Embryonic facial prominence (tissue), 1 donor: Measurements from ENCODE around the gene TLX2.
"Not testable (repeated sequence)": the region's sequence is repeated elsewhere in the genome, so short reads cannot be mapped to it uniquely, and the experiment has no call there.

Experiments
- DNase-seq: peaks from one replicate; pipeline ENCODE4 v3.0.0-alpha.2; 2016; ENCODE audit errors: extremely low spot score

The TLX2 gene

GRCh38 chr2:74514368-74515270 is at the start of gene TLX2:
TSS of gene TLX2 (plus strand) at chr2:74514450. CDS start at chr2:74514807, 357 bp downstream.
- DNase-seq = no peak

GRCh38 chr2:74470742-74471141 is 43.5 kb upstream of the TLX2 start:
- DNase-seq = not testable (repeated sequence)

DNA sequence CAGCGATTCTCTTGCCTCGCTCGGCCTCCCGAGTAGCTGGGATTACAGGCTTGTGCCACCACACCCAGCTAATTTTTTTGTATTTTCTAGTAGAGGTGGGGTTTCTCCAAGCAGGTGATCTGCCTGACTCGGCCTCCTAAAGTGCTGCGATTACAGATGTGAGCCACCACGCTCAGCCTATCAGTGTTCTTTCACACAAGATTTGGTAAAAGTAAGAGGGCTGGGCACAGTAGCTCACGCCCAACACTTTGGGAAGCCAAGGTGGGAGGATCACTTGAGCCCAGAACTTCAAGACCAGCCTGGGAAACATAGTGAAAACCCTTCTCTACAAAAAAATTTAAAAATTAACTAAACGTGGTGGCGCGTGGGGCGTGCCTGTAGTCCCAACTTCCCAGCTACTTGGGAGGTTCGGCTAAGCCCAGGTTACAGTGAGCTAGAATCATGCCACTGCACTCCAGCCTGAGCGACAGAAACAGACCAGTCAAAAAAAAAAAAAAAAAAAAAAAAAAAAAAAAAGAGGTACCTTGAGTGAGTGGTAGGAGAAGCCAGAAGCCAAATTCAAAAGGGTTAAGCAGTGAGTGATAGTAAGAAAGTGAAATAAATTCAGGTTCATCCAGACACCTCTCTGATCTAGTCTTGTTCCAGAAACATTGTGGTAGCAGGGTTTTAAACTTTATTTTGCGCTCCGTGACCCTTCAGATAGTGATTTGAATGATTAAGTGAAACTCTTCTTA is 42.8 kb upstream of the TLX2 start:
- no peak for DNase-seq

DNA sequence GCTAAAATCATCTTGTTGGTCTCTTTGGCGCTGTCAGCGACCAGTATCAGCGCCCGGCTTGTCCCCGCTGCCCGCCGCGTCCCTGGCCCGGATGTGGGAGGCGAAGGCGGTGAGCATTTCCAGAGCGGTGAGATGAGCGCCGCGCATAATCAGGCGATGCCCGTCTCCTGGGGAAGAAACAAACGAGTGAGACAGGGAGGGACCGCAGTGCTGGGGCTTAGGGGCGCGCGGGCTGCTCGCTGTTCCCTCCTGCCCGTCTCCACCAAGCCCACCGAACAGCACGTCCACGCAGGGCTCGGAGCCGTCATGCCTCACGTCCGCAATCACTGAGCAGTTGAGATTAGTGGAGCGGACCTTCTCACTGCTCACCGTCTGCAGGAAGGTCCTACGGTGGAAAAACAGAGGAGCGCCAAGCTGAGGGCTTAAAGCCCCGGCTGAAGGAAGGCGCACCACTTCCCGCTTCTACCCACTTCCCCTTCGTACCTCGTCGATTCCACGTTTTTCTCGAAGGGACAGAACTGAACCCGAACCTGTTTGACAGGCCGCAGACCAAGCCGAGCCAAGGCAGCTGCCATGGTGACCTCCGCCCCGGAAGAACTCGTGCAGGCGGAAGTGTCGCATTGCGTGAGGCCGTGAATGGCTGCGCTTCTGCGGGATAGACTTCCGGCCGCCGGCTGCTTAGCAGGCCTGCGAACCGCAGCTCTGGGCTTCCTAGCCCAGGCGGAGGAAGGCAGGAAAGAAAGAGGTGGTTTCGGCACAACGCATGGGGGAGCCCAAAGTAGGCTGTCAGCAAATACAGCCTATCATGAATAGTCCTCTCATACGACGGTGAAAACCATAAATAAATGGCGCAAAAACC is 41.9 kb upstream of the TLX2 start, which contains the start of gene MRPL53:
TSS of gene MRPL53 (minus strand) at position 595 of the 859 bp plus-strand sequence. CDS start at position 575, 20 bp downstream.
- peak; percentile 84 for DNase-seq

DNA sequence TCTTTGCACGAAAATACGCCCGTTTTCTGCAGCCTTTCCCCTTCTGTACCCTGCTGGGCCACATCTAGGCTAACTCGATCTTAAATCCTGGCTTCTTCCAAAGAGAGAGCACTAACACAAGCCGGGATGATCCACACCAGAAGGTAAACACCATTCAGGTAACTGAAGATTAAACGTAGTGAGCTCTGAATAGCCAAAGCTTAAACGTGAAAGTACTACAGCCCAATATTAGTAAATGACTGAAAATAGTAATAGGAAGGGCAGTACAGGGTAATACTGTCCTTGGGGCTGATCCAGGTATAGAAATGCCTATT is 41.3 kb upstream of the TLX2 start:
- DNase-seq = no peak

DNA sequence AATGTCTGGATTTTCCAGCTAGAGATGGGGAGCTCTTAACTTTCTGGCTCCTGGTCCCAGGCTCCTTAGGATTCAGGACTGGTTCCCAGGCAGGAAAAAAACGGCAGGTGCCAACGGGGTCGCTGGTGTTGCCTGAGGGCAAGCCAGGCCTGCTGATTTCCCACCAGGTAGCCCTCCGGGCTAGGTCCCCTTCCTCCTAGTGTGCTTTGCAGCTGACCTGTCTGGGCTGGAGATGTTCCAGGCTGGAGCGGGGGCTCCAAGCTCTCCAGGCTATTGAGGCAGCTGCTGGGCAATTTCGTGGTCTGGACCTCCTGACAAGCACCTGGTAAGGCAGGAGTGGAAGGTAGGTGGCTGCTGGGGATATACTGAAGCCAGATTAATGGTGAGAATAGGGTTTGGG is 39.8 kb upstream of the TLX2 start:
- no peak for DNase-seq

DNA sequence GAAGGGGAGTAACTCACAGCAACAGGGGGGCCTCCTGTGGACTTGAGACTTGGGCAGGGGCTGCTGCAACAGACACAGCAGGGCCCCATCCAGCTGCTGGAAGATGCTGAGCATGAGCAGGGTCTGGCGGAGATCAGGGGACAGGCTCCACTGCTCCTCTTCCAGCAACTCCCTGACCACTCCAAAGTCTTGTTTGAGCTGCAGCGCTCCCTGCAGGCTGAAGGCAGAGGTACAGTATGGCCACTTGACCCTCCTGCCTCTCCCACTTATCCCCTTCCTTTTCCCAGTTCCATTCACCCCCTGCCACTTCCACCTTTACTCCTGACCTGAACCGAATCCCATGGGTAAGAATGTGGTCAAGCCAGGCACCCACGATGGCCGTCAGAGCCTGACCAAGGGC is 39.4 kb upstream of the TLX2 start:
- DNase-seq = no peak

DNA sequence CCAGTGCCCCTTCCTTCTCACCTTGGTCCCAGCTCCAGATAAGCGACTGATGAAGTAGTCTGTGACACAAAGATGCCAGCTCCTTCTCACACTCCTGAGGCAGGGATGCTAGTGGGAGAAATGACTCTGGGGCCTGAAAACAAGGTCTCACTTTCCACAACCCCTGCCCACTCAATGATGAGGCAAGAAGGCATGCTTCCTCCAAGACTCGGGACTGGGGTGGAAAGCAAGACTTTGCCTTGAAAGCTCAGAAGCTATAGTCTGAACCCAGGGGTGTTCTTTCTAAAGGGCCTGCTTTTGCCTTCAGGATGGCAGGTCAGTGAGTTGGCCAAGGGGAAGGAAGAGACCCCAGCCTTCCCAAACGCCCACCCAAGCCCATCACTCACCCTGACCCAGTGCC is 32.8 kb upstream of the TLX2 start:
- no peak for DNase-seq

- no peak for DNase-seq
Observed at GRCh38 chr2:74481961-74482800, 32.1 kb upstream of the TLX2 start.

- DNase-seq = peak; percentile 95
Observed at GRCh38 chr2:74482801-74483674, 31.2 kb upstream of the TLX2 start, which contains the start of the genes CCDC142 and TTC31. TSS of gene CCDC142 (minus strand) at chr2:74482998. CDS start at chr2:74482837, 161 bp downstream. TSS of gene TTC31 (plus strand) at chr2:74483081. CDS start at chr2:74483096, 15 bp downstream.

DNA sequence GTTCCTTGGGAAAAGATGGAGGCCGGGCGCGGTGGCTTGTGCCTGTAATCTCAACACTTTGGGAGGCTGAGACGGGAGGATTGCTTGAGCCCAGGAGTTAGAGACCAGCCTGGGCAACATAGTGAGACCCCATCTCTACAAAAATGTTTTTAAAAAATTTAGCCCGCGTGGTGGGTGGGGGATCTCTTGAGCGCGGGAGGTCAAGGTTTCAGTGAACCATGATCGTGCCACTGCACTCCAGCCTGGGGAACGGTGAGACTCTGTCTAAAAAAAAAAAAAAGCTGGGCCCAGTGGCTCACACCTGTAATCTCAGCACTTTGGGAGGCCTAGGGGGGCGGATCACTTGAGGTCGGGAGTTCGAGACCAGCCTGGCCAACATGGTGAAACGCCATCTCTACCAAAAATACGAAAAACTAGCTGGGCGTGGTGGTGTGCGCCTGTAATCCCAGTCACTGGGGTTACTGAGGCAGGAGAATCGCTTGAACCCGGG is 30.5 kb upstream of the TLX2 start:
- DNase-seq = not testable (repeated sequence)

DNA sequence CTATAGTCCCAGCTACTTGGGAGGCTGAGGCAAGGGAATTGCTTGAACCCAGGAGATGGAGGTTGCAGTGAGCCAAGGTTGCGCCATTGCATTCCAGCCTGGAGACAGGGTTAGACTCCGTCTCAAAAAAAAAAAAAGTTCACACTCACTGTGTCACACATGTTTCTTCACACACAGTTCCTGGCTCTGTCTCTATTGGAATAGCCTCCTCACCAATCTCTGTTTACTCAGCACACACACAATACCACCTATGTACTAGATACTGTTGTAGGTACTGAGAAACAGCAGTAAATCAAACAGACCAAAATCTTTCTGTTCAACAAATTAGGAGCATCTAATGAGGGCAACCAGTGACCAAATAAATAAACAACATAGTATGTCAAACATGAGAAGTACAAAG is 28.1 kb upstream of the TLX2 start:
- DNase-seq = no peak

GRCh38 chr2:74488643-74489481 is 25.4 kb upstream of the TLX2 start:
- no peak for DNase-seq

- DNase-seq = no peak
Observed at GRCh38 chr2:74489906-74490305, 24.3 kb upstream of the TLX2 start.

GRCh38 chr2:74491648-74492544 is 22.4 kb upstream of the TLX2 start:
- DNase-seq = no peak

- no peak for DNase-seq
Observed at GRCh38 chr2:74493546-74493945, 20.7 kb upstream of the TLX2 start.

- no peak for DNase-seq
Observed at GRCh38 chr2:74495440-74495839, 18.8 kb upstream of the TLX2 start.
